Measurements from ENCODE around the gene KLF3.

GRCh38 chr4:38621028-38621684 is 42.8 kb upstream of the KLF3 start:
- TF ChIP-seq, protein P1, sequence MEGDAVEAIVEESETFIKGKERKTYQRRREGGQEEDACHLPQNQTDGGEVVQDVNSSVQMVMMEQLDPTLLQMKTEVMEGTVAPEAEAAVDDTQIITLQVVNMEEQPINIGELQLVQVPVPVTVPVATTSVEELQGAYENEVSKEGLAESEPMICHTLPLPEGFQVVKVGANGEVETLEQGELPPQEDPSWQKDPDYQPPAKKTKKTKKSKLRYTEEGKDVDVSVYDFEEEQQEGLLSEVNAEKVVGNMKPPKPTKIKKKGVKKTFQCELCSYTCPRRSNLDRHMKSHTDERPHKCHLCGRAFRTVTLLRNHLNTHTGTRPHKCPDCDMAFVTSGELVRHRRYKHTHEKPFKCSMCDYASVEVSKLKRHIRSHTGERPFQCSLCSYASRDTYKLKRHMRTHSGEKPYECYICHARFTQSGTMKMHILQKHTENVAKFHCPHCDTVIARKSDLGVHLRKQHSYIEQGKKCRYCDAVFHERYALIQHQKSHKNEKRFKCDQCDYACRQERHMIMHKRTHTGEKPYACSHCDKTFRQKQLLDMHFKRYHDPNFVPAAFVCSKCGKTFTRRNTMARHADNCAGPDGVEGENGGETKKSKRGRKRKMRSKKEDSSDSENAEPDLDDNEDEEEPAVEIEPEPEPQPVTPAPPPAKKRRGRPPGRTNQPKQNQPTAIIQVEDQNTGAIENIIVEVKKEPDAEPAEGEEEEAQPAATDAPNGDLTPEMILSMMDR (IDR thresholded peaks at IDR 0.05; ENCODE audit: low read length) = no peak
- no peak for TF ChIP-seq EZH2 (optimal IDR thresholded peaks at IDR 0.05; ENCODE audit: low read depth, low read length)
- TF ChIP-seq EZH2phosphoT487 (IDR thresholded peaks at IDR 0.05; ENCODE audit: low read length) = no peak
